ENCODE data around the gene ADAP1.

Gene ADAP1

DNA sequence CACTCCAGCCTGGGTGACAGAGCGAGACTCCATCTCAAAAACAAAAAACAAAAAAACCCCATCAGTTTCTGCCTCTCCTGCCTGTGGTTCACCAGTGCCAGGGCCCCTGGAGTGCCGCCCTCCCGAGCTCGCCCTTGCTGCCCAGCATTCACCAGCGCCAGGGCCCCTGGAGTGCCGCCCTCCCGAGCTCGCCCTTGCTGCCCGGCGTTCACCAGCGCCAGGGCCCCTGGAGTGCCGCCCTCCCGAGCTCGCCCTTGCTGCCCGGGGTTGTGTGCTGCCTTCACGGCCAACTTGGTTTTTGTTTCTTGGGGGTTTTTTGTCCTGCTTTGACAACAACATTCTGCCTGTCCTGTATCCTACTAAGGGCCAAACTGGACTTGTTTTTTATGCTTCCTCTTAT lies 91.4 kb downstream of the ADAP1 start:
- no peak for DNase-seq (ENCODE audit: low read depth in 2 of 2)

DNA sequence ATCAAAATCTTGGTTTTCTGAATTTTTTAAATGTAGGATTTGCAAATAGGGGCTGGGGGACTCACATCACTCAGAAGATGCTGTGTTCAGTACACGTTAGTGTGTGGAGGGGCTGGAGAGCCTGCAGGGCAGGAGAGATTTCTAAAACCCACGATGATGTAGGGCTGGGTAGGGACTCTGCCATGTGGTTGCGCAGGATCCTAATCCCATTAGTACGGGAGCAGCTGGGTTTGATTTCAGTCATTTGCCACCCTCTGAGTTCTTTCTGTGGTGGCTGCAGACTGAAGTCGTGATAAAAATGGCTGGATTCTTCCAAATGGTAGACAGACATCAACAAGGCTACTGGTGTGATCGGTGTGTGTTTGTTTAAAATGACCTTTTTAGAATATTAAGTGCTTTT lies 92.3 kb downstream of the ADAP1 start:
- DNase-seq (ENCODE audit: low read depth in 2 of 2): no peak

DNA sequence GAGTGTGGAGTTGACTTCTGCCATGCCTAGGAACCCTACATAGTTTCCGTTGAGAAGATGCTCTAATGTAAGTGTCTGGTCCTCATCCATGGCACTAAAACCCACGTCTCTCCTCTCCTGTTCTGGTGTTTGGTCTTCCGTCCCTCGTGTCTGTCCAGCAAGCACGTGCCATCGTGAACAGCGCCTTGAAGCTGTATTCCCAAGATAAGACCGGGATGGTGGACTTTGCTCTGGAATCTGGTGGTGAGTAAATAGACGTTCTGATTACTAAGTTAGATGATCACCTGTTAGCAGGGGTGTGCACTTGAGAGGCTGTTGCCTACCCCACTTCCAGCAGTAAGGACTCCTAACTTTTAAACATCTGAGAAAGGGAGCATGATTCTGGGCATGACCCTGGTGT lies 93.3 kb downstream of the ADAP1 start:
- DNase-seq (ENCODE audit: low read depth in 2 of 2): no peak

DNA sequence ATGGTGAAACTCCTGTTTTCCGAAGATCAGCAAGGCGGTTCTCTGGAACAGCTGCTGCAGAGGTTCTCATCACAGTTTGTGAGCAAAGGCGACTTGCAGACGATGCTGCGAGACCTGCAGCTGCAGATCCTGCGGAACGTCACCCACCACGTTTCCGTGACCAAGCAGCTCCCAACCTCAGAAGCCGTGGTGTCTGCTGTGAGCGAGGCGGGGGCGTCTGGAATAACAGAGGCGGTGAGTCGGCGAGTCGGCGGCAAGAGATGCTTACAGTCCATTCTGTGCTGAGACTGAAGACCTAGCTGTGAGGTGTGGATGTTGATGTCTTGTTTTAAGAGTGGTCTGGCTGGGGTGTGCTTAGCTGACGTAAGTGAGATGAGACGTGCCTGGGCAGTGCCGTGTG lies 94.3 kb downstream of the ADAP1 start:
- no peak for DNase-seq (ENCODE audit: low read depth in 2 of 2)

DNA sequence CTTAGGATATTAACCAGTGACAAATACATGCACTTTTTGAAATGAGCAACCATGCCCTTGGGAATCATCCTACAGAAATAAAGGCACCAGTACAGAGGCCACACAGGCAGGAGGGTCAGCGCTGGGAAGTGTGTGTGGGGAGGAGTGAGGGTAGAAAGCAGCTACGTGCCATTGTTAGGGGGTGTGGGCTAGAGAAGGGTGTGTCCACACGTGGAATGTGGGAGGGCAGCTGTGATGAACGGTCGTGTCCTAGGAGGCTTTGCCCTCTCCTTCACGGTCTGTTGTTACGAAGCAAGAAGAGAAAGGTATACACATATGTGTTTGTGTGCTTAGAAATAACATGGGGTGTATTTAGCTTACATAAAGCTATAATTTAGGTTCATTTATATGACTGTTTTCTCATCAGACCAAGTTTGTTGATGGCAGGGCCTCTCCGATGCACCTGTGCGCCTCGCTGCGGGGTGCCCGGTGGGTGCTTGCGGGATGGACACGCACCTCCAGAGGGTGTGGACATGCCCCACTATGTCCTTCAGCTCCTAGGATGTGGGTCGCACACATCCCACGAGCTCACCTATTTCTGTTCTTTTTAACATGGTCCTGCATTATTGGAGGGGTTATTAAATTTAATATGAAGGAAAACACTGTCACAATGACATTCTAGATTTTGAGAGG lies 95.0 kb downstream of the ADAP1 start:
- no peak for DNase-seq (ENCODE audit: low read depth in 2 of 2)

DNA sequence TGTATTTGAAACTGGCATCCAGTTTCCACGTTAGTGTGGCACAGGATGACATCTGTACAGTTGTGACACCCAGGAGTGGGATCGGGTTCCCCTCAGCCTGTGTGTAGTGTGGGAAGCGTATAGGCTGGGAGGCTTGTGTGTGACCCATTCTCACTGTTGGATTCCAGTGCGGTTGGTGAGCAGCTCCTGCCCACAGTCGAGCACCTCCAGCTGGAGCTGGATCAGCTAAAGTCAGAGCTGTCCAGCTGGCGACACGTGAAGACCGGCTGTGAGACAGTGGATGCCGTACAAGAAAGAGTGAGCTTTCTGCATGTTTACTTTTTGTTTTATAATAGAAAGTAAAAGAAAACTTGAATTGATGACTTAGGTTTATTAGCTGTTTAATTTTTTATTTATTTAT lies 96.8 kb downstream of the ADAP1 start:
- DNase-seq (ENCODE audit: low read depth in 2 of 2): no peak

DNA sequence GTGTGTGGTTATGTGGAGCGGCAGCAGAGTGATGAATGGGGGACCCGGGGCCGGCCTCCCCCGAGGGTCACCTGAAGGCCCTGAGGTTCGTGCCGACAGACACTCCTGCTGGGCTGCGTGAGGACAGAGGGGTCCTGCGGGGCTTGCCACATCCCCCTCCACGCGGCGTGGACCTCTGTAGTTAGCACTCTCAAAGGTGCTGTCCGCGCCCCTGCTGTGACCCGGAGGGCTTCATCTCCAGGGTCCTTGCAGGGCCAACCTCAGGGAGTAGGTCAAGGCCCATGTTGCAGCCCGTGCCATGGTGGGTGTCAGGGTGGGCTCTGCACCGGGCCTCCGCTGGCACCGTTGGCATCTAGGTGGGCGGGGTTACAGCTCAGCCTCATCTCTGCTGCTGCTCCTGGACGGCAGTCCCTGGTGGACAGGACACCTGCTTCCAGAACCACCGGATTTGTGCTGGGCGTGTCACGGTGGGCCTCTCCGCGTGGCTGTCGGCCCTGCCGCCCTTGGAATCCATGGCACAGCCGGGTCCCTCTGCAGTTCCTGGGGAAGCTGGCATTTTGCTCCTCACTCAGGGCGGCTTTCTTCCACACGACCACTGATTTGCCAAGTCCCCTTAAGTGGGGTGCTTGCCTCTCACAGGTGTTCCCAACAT lies 97.9 kb downstream of the ADAP1 start:
- DNase-seq (ENCODE audit: low read depth in 2 of 2): no peak

DNA sequence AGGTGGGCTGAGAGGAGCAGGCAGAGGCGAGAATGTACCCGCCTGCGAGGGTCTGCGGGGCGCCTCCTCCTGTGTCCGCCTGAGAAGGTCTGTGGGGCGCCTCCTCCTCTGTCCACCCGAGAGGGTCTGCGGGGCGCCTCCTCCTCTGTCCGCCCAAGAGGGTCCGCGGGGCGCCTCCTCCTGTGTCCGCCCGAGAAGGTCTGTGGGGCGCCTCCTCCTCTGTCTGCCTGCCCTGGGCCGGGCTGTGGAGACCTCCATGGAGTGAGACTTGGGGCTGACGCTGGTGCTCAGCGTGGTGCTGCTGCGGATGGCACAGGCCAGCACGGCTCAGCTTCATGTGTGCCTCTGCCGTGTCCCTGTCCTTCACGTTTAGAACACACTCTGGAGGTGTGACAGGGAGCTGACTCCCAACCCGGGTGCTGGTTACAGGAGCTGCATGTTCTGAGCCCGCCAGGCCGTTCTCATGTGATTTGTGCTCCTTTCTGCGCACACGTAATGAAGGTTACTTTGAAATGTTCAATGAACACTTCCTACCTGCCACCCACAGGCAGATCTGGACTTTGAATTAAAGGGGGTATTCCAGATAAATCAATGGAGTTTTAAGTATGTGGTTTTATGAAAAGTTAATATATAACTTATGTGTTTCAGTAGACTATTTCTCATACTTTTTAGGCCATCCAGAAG lies 98.7 kb downstream of the ADAP1 start:
- DNase-seq (ENCODE audit: low read depth in 2 of 2): no peak

DNA sequence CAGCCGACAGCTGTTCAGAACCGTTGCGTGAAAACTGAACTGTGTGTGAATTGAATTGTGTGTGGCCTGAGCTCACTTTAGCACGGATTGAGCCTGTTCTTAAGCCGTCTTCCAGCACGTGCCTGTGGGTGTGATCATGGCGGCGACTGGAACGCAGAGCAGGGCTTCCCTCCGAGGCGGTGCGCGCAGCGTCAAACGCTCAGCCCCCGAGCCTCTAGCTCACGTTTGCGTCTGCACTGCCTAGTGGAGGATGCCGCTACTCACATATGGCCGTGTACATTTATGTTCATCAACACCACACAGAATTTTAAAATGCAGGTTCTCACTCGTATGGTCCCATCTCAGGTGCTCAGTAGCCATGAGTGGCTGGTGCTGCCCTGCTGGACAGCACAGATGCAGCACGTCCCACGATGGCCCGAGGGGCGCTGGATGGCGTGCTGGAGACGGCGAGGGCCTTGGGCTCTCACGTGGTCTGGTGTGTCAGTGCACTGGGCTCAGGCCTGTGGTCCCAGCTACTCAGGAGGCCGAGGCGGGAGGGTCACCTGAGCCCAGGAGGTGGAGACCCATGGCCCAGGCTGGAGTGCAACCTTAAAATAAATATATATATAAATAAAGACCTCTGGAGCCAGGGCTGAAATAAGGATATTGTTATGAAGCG lies 100.2 kb downstream of the ADAP1 start:
- DNase-seq (ENCODE audit: low read depth in 2 of 2): no peak

DNA sequence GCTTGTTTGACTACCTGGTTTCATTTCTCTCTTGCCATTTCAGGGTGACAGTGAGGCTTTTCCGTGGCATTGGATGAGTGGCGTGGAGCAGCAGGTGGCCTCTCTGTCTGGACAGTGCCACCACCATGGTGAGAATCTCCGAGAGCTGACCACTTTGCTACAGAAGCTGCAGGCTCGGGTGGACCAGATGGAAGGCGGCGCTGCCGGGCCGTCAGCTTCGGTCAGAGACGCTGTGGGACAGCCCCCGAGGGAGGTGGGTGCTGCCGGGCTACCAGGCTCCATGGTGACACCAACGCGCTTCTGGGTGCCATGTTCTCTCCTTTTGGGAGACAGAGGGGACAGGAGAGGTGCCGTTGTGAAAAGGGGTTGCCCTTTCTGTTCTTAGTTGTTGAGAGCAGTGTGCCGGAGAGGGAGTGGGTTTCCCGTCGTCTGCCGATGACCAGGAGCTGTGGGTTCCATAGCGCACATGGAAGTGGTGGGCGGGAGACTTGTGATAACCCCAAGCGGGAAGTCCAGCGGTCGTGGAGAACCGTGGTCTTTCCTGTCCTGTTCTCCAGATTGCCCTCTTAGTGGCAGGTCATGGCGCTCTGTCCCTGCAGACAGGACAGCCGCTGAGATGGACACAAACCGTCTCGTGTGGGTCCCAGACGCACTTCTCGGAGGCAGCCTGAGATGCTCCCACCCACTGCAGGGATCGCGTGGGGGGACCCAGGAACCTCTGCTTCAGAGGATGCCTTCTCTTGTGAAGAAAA lies 100.9 kb downstream of the ADAP1 start:
- no peak for DNase-seq (ENCODE audit: low read depth in 2 of 2)

DNA sequence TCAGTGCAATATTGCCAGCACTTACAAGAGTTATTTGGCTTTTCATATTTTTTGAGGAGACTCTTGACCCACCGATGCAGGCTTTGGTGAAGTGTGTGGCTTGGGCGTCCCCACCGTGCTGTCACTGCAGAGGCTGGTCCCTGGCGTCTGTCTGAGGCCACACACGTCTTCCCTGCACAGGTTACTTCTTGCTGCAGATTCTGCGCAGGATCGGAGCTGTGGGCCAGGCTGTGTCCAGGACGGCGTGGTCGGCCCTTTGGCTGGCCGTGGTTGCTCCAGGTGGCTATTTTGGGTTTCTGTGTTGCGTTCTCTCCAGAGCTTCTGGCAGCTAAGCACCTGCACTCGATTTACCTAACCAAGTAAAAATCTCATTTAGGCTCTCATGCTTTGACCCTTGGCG lies 103.3 kb downstream of the ADAP1 start:
- DNase-seq (ENCODE audit: low read depth in 2 of 2): no peak

DNA sequence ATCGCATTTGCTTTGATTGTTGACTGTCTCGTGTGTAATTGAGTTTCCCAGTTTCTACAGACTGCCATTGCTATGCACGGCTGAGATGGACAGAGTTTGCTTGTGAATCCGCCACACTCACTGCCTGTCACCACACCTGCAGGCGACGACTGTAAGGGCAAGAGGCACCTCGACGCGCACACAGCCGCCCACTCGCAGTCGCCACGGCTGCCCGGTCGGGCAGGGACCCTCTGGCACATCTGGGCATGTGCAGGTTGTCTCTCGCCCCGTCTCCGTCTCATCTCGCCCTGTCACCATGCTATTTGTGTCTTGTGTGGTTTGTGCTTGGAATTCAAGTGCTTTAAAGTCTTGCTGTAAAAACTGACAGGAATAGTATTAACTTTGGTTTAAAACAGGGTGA lies 104.7 kb downstream of the ADAP1 start:
- DNase-seq (ENCODE audit: low read depth in 2 of 2): no peak

DNA sequence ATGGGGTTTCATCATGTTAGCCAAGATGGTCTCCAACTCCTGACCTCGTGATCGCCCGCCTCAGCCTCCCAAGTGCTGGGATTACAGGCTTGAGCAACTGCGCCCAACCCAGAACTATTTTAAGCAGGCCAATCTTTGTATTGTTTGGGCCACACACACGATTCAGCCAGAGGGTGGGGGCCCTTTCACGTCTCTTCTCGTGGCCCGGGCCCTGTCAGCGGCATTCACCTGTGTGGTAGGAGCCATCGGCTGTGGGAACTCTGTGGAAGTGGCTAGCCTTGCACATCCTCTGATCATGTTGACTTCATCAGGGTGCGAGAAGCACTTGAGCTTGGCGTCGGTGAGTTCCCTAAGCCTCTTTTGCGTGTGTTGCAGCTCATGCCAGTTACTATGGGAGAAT lies 105.3 kb downstream of the ADAP1 start:
- no peak for DNase-seq (ENCODE audit: low read depth in 2 of 2)

Data from activated CD4-positive, alpha-beta T cell treated with anti-CD3 and anti-CD28 coated beads for 24 hours (primary cell).